HCT116 (cell line): ENCODE measurements around the gene CYSRT1. TPM values are rescaled to one million over a fixed set of nuclear protein-coding genes. Genes with fewer than 3 reads are reported as not detected.

Experiments
- ATAC-seq: fragments of 200-7000 bp; cut with Tn5 transposase; 2 replicates; pipeline ENCODE4 v1.9.1; 2020; ENCODE audit warnings: mild to moderate bottlenecking, moderate library complexity
- BruUV-seq: library from RNA; stranded (reverse); fragments of 400-500 nt; replicated peaks from 2 replicates; lab custom pipeline; 2021; lab: Mats Ljungman, UMichigan
- CTCF ChIA-PET: fragments of 300-600 bp; sonication (Branson Sonifier 250); formaldehyde crosslinking; loops from one replicate; lab custom pipeline; 2021; ENCODE audit warnings: antibody characterized with exemption; lab: Charles Lee
- POLR2A ChIA-PET: fragments of 300-600, 350-600 bp; sonication (Branson Sonifier 250); formaldehyde crosslinking; loops from one replicate; lab custom pipeline; 2021; ENCODE audit warnings: antibody characterized with exemption; lab: Charles Lee
- RAD21 ChIA-PET, 2 experiments: fragments of 300-600 bp; sonication (Branson Sonifier 250); formaldehyde crosslinking; loops; one replicate each; lab custom pipeline; 2023; ENCODE audit warnings: low total read pairs in 2 of 2; ENCODE audit not compliant: uncharacterized antibody in 2 of 2, unreplicated experiment in 2 of 2, low non-redundant PET in 1 of 2; lab: Charles Lee
- DNase-seq: peaks from one replicate; pipeline ENCODE4 v3.0.0-alpha.2; 2010; ENCODE audit warnings: low read depth, low spot score
- H2AFZ ChIP-seq: fragments of 200-600 bp; shearing (Covaris generic), sonication (generic); 2 replicates; pipeline ENCODE4 v1.6.1; 2017; ENCODE audit warnings: low read depth, mixed run types, mixed read lengths, antibody characterized with exemption, low read length; ENCODE audit not compliant: poor library complexity, severe bottlenecking
- H3K27ac ChIP-seq: 2 replicates; pipeline ENCODE4 v1.5.1; 2012; ENCODE audit warnings: low read depth, low read length
- H3K27me3 ChIP-seq: fragments of 200-600 bp; sonication (generic); 2 replicates; pipeline ENCODE4 v1.6.1; 2016; ENCODE audit warnings: mixed run types, low read length, mixed read lengths; ENCODE audit not compliant: insufficient read depth
- H3K36me3 ChIP-seq, 2 experiments: fragments of 200-500 bp in 1 of 2; fragments of 200-600 bp in 1 of 2; sonication (Bioruptor generic) in 1 of 2; sonication (generic) in 1 of 2; 2 replicates each; pipeline versions ENCODE4 v1.5.1 to v1.6.1; 2014 to 2016; ENCODE audit warnings: low read length in 2 of 2, inconsistent platforms in 1 of 2, mixed read lengths in 1 of 2, mixed run types in 1 of 2; ENCODE audit not compliant: insufficient read depth in 2 of 2, control insufficient read depth in 1 of 2
- H3K4me1 ChIP-seq, 2 experiments: fragments of 200-600 bp in 1 of 2; sonication (generic) in 1 of 2; 2 replicates each; pipeline versions ENCODE4 v1.5.1 to v1.6.1; 2012 to 2017; ENCODE audit warnings: low read length in 2 of 2, inconsistent platforms in 1 of 2, mild to moderate bottlenecking in 1 of 2, mixed read lengths in 1 of 2, mixed run types in 1 of 2, moderate library complexity in 1 of 2; ENCODE audit not compliant: insufficient read depth in 2 of 2, control insufficient read depth in 1 of 2
- H3K4me2 ChIP-seq: fragments of 200-600 bp; sonication (generic); 2 replicates; pipeline ENCODE4 v1.6.1; 2017; ENCODE audit warnings: mixed run types, low read length, mixed read lengths
- H3K4me3 ChIP-seq, 2 experiments: fragments of 200-600 bp in 1 of 2; sonication (generic) in 1 of 2; replicated peaks in 1 of 2; 2 replicates each; pipeline ENCODE4 v1.5.1; 2011 to 2016; ENCODE audit warnings: low read length in 2 of 2, control low read depth in 1 of 2, low read depth in 1 of 2, mild to moderate bottlenecking in 1 of 2, mixed read lengths in 1 of 2, mixed run types in 1 of 2
- H3K79me2 ChIP-seq: fragments of 200-600 bp; sonication (generic); 2 replicates; pipeline ENCODE4 v1.6.1; 2017; ENCODE audit warnings: mild to moderate bottlenecking, mixed run types, low read length, moderate library complexity, mixed read lengths; ENCODE audit not compliant: insufficient read depth
- H3K9ac ChIP-seq: fragments of 200-600 bp; sonication (generic); 2 replicates; pipeline ENCODE4 v1.6.1; 2016; ENCODE audit warnings: low read length, mixed read lengths
- H3K9me2 ChIP-seq: fragments of 200-600 bp; sonication (generic), shearing (Covaris generic); 2 replicates; pipeline ENCODE4 v1.6.1; 2017; ENCODE audit warnings: mixed run types, mild to moderate bottlenecking, moderate library complexity; ENCODE audit not compliant: insufficient read depth
- H3K9me3 ChIP-seq, 2 experiments: fragments of 200-500 bp in 1 of 2; fragments of 200-600 bp in 1 of 2; sonication (Bioruptor generic) in 1 of 2; sonication (generic) in 1 of 2; 2 replicates each; pipeline ENCODE4 v1.6.1; 2014 to 2017; ENCODE audit warnings: low read length in 2 of 2, mixed read lengths in 2 of 2, inconsistent platforms in 1 of 2, low read depth in 1 of 2, mild to moderate bottlenecking in 1 of 2, mixed run types in 1 of 2, moderate library complexity in 1 of 2; ENCODE audit not compliant: control insufficient read depth in 1 of 2, insufficient read depth in 1 of 2
- H4K20me1 ChIP-seq: fragments of 200-600 bp; sonication (generic), shearing (Covaris generic); 2 replicates; pipeline ENCODE4 v1.6.1; 2017; ENCODE audit warnings: mixed run types, mild to moderate bottlenecking, moderate library complexity; ENCODE audit not compliant: insufficient read depth
- CBX3 ChIP-seq: IDR thresholded peaks from 2 replicates; pipeline ENCODE4 v1.6.1; 2012; ENCODE audit warnings: low read depth
- CTCF ChIP-seq, 3 experiments: fragments of 200-600 bp in 1 of 3; sonication (generic) in 1 of 3; IDR thresholded peaks in 2 of 3; conservative IDR thresholded peaks in 1 of 3; 2 replicates each; pipeline ENCODE4 v1.5.1; 2012 to 2017; ENCODE audit warnings: low read depth in 2 of 3, low read length in 2 of 3, antibody characterized with exemption in 1 of 3, borderline replicate concordance in 1 of 3, control low read depth in 1 of 3, mild to moderate bottlenecking in 1 of 3, mixed read lengths in 1 of 3, mixed run types in 1 of 3, moderate library complexity in 1 of 3; ENCODE audit not compliant: insufficient read depth in 1 of 3
- ELF1 ChIP-seq: IDR thresholded peaks from 2 replicates; pipeline ENCODE4 v1.6.1; 2012; ENCODE audit warnings: low read depth, borderline replicate concordance
- EZH2 ChIP-seq: fragments of 200-600 bp; sonication (generic); IDR thresholded peaks from 2 replicates; pipeline ENCODE4 v1.6.1; 2017; ENCODE audit warnings: antibody characterized with exemption, mixed run types
- EZH2phosphoT487 ChIP-seq: fragments of 200-600 bp; IDR thresholded peaks from 2 replicates; pipeline ENCODE4 v1.6.1; 2018; ENCODE audit warnings: antibody characterized with exemption, borderline replicate concordance
- FOSL1 ChIP-seq: IDR thresholded peaks from 2 replicates; pipeline ENCODE4 v1.6.1; 2012; ENCODE audit warnings: low read depth
- JUND ChIP-seq: IDR thresholded peaks from 2 replicates; pipeline ENCODE4 v1.6.1; 2012
- MAX ChIP-seq: IDR thresholded peaks from 2 replicates; pipeline ENCODE4 v1.6.1; 2012
- POLR2A ChIP-seq: IDR thresholded peaks from 2 replicates; pipeline ENCODE4 v1.7.0; 2011; ENCODE audit warnings: borderline replicate concordance; ENCODE audit not compliant: insufficient read depth, insufficient read length; ENCODE audit errors: extremely low read depth
- SIN3A ChIP-seq: IDR thresholded peaks from 2 replicates; pipeline ENCODE4 v1.6.1; 2012; ENCODE audit warnings: low read depth
- ZNF274 ChIP-seq: fragments of 200-500 bp; sonication (Bioruptor generic); IDR thresholded peaks from 2 replicates; pipeline ENCODE4 v1.6.1; 2014; ENCODE audit warnings: mild to moderate bottlenecking, low read depth, low read length, inconsistent platforms
- intact Hi-C: fragments of 100-400 bp; cut with micrococcal nuclease; formaldehyde crosslinking; loops from 2 replicates; pipeline ENCODE4 v1.10.0; 2022
- total RNA-seq: library from RNA; stranded (reverse); gene quantifications from one replicate; pipeline ENCODE4 v1.2.1, GENCODE V29; 2021; ENCODE audit not compliant: unreplicated experiment

The CYSRT1 gene
- total RNA-seq, 1 experiment from 2014 or later: 4.3 TPM

- H3K27ac ChIP-seq: no peak overlapping the region
- no peaks in the 10 kb centered on the region for H3K9me2 ChIP-seq
- no peaks in the 10 kb centered on the region for H4K20me1 ChIP-seq
- ChIA-PET CTCF (no interaction called here), RAD21 (no interaction called here), POLR2A (no interaction called here)
- no peak overlapping the region for H3K4me2 ChIP-seq
- no peaks in the 10 kb centered on the region for H3K36me3 ChIP-seq
- ATAC-seq (no peak), DNase-seq (no peak)
- H3K27me3 ChIP-seq: no peaks in the 10 kb centered on the region
- peaks cover 20 to 37% of the 10 kb centered on the region in 2 experiments for H3K4me1 ChIP-seq
- H3K9me3 ChIP-seq: no peaks in the 10 kb centered on the region
- H3K4me3 ChIP-seq: no peak overlapping the region
- TF ChIP-seq MAX (no peak), EZH2 (no peak), JUND (no peak), SIN3A (no peak), CBX3 (no peak), ELF1 (no peak), POLR2A (no peak), CTCF (IDR thresholded peaks at IDR 0.05 in 2 of 3, conservative IDR thresholded peaks at IDR 0.05 in 1 of 3; ENCODE audit: borderline replicate concordance in 1 of 3, insufficient read depth in 1 of 3, low read depth in 2 of 3, low read length in 2 of 3) (no peak), FOSL1 (no peak), ZNF274 (no peak), EZH2phosphoT487 (no peak)
- BruUV-seq: no TSS peak
- no peak overlapping the region for H2AFZ ChIP-seq
- intact Hi-C loops: no loop called here
- no peaks in the 10 kb centered on the region for H3K79me2 ChIP-seq
- H3K9ac ChIP-seq: no peak overlapping the region
Observed at GRCh38 chr9:137231372-137232039, 6.5 kb downstream of the CYSRT1 start.
